ENCODE data around the gene SORCS1.

GRCh38 chr10:107072786-107073185 is 91.7 kb downstream of the SORCS1 start:
- TF ChIP-seq, protein P1, sequence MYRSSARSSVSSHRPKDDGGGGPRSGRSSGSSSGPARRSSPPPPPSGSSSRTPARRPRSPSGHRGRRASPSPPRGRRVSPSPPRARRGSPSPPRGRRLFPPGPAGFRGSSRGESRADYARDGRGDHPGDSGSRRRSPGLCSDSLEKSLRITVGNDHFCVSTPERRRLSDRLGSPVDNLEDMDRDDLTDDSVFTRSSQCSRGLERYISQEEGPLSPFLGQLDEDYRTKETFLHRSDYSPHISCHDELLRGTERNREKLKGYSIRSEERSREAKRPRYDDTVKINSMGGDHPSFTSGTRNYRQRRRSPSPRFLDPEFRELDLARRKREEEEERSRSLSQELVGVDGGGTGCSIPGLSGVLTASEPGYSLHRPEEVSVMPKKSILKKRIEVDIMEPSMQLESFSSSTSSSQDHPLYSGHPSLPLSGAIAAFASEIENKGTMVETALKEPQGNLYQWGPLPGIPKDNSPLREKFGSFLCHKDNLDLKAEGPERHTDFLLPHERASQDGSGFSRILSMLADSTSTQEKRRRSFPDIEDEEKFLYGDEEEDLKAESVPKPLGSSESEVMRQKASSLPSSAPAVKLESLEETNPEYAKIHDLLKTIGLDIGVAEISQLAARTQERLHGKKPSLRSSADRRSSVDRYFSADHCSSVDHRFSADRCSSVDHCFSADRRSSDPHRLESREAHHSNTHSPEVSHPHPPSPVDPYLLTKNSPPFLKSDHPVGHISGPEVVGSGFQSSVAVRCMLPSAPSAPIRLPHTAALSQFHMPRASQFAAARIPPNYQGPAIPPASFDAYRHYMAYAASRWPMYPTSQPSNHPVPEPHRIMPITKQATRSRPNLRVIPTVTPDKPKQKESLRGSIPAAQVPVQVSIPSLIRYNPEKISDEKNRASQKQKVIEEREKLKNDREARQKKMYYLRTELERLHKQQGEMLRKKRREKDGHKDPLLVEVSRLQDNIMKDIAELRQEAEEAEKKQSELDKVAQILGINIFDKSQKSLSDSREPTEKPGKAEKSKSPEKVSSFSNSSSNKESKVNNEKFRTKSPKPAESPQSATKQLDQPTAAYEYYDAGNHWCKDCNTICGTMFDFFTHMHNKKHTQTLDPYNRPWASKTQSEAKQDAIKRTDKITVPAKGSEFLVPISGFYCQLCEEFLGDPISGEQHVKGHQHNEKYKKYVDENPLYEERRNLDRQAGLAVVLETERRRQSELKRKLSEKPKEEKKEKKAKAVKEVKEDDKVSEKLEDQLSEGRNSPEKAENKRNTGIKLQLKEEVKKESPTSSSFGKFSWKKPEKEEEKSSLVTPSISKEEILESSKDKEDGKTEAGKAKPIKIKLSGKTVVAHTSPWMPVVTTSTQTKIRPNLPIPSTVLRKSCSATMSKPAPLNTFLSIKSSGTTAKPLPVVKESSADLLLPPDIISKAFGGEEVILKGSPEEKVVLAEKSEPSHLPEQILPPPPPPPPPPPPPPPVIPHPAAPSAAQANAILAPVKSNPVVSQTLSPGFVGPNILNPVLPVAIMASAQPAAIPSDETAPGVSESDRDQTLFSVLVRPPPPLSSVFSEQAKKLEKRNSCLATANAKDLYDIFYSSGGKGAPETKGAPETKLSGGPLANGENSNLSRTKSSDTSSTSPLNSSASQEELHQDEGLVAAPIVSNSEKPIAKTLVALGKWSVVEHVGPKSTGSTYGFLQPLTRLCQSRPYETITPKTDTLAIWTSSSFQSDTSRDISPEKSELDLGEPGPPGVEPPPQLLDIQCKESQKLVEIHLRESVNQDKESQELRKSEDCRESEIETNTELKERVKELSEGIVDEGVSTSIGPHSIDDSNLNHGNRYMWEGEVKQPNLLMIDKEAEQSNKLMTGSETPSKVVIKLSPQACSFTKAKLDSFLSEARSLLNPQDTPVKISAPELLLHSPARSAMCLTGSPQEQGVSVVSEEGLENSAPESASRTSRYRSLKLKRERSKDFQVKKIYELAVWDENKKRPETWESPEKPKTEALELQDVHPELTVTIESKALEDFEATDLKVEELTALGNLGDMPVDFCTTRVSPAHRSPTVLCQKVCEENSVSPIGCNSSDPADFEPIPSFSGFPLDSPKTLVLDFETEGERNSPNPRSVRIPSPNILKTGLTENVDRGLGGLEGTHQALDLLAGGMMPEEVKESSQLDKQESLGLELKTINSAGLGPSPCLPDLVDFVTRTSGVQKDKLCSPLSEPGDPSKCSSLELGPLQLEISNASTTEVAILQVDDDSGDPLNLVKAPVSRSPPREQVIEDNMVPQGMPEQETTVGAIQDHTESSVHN (CRISPR knock-in tag; IDR thresholded peaks at IDR 0.05), result no peak
- no peak for TF ChIP-seq ZNF441 (CRISPR knock-in tag; IDR thresholded peaks at IDR 0.05; ENCODE audit: borderline replicate concordance)
- TF ChIP-seq TAF1 (CRISPR knock-in tag; IDR thresholded peaks at IDR 0.05), result no peak
- TF ChIP-seq, protein P2, sequence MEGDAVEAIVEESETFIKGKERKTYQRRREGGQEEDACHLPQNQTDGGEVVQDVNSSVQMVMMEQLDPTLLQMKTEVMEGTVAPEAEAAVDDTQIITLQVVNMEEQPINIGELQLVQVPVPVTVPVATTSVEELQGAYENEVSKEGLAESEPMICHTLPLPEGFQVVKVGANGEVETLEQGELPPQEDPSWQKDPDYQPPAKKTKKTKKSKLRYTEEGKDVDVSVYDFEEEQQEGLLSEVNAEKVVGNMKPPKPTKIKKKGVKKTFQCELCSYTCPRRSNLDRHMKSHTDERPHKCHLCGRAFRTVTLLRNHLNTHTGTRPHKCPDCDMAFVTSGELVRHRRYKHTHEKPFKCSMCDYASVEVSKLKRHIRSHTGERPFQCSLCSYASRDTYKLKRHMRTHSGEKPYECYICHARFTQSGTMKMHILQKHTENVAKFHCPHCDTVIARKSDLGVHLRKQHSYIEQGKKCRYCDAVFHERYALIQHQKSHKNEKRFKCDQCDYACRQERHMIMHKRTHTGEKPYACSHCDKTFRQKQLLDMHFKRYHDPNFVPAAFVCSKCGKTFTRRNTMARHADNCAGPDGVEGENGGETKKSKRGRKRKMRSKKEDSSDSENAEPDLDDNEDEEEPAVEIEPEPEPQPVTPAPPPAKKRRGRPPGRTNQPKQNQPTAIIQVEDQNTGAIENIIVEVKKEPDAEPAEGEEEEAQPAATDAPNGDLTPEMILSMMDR (CRISPR knock-in tag; IDR thresholded peaks at IDR 0.05), result no peak
- no peak for TF ChIP-seq POLR2AphosphoS5 (IDR thresholded peaks at IDR 0.05; ENCODE audit: low read depth, low read length)
- TF ChIP-seq FLYWCH1 (CRISPR knock-in tag; IDR thresholded peaks at IDR 0.05), result no peak
- no peak for TF ChIP-seq MTA1 (CRISPR knock-in tag; IDR thresholded peaks at IDR 0.05; ENCODE audit: borderline replicate concordance)
- no peak for TF ChIP-seq ZNF143 (CRISPR knock-in tag; IDR thresholded peaks at IDR 0.05)
- TF ChIP-seq POLR2A (IDR thresholded peaks at IDR 0.05; ENCODE audit: insufficient read depth in 1 of 2, low read depth in 2 of 2, low read length in 2 of 2), result no peak
- TF ChIP-seq GABPA (IDR thresholded peaks at IDR 0.05; ENCODE audit: low read depth, low read length), result no peak
- no peak for TF ChIP-seq GABPA (CRISPR knock-in tag; IDR thresholded peaks at IDR 0.05; ENCODE audit: low read depth)
- TF ChIP-seq SETDB1 (CRISPR knock-in tag; IDR thresholded peaks at IDR 0.05; ENCODE audit: borderline replicate concordance), result no peak
- TF ChIP-seq MZF1 (CRISPR knock-in tag; IDR thresholded peaks at IDR 0.05; ENCODE audit: borderline replicate concordance), result no peak
- TF ChIP-seq MAZ (IDR thresholded peaks at IDR 0.05; ENCODE audit: borderline replicate concordance, low read depth, low read length), result no peak
- no peak for TF ChIP-seq MAZ (CRISPR knock-in tag; IDR thresholded peaks at IDR 0.05; ENCODE audit: low read depth)
- TF ChIP-seq PATZ1 (CRISPR knock-in tag; IDR thresholded peaks at IDR 0.05), result no peak

Measured in HepG2 (cell line).